Right lobe of liver (tissue), 4 donors: ENCODE measurements around the gene ANKRD29.

Source experiments
- CTCF ChIP-seq, 4 donors: fragments of 200-600 bp in 3 of 4; fragments of 450-650 bp in 1 of 4; IDR thresholded peaks; one replicate each; pipeline versions ENCODE4 v1.5.1 to v1.8.0; 2016 to 2022; ENCODE audit warnings: antibody characterized with exemption in 4 of 4, mild to moderate bottlenecking in 2 of 4
- POLR2A ChIP-seq: fragments of 450-650 bp; IDR thresholded peaks from one replicate; pipeline ENCODE4 v1.6.1; 2017; ENCODE audit warnings: antibody characterized with exemption, mild to moderate bottlenecking
- donor health status: DM: no; HTN: no; CAD: no.
- donor health status: DM: no; HTN: no; CAD: no.
- donor health status: DM: no; HTN: yes; CAD: no.

- TF ChIP-seq CTCF (IDR thresholded peaks at IDR 0.05) = no peak
- TF ChIP-seq POLR2A = no peak
Observed at GRCh38 chr18:23690505-23691068, 27.9 kb upstream of the ANKRD29 start.
